Adrenal gland (tissue), 5 donors: ENCODE data around the gene CYB5R3.

ENCODE experiments used
- POLR2A ChIP-seq, 2 donors: fragments of 450-650 bp; IDR thresholded peaks; one replicate each; pipeline ENCODE4 v1.6.1; 2017; ENCODE audit warnings: antibody characterized with exemption in 2 of 2, mild to moderate bottlenecking in 2 of 2, moderate library complexity in 1 of 2
- TF ChIP-seq, protein P1 (sequence below), 6 experiments: fragments of 450-650 bp in 4 of 6; fragments of 200-600 bp in 2 of 6; sonication (generic) in 1 of 6; IDR thresholded peaks; 1 replicate in 5 of 6; 2 replicates in 1 of 6; pipeline versions ENCODE4 v1.5.1 to v1.8.0; 2016 to 2021; ENCODE audit warnings: antibody characterized with exemption in 6 of 6, mild to moderate bottlenecking in 2 of 6, moderate library complexity in 1 of 6
- donor health status: DM: no; HTN: no; CAD: no.

DNA sequence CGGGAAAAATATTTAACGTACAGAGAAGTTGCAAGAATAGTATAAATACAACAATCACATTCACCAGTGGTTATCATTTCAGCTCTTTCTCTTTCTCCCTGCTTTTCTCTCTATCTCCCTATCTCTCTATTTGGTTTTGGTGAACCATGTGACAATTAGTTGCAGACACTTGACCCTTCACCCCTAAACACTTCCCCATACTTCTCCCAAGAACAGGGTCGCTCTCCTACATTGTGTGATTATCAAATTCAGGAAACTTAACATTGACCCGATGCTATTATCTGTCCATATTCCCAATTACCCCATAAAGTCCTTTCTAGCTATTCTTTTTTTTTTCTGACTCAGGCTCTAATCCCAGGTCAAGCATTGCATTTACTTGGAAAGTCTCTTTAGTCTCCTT, 4.8 kb upstream of the CYB5R3 start:
- TF ChIP-seq, protein P1, sequence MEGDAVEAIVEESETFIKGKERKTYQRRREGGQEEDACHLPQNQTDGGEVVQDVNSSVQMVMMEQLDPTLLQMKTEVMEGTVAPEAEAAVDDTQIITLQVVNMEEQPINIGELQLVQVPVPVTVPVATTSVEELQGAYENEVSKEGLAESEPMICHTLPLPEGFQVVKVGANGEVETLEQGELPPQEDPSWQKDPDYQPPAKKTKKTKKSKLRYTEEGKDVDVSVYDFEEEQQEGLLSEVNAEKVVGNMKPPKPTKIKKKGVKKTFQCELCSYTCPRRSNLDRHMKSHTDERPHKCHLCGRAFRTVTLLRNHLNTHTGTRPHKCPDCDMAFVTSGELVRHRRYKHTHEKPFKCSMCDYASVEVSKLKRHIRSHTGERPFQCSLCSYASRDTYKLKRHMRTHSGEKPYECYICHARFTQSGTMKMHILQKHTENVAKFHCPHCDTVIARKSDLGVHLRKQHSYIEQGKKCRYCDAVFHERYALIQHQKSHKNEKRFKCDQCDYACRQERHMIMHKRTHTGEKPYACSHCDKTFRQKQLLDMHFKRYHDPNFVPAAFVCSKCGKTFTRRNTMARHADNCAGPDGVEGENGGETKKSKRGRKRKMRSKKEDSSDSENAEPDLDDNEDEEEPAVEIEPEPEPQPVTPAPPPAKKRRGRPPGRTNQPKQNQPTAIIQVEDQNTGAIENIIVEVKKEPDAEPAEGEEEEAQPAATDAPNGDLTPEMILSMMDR (IDR thresholded peaks at IDR 0.05) = no peak
- no peak for TF ChIP-seq POLR2A (IDR thresholded peaks at IDR 0.05)
